Astrocyte of the hippocampus (primary cell): ENCODE measurements around the gene DEPDC5.

Experiments used
- DNase-seq: peaks from one replicate; pipeline ENCODE4 v3.0.0; 2011; ENCODE audit warnings: low read depth, low spot score

DEPDC5 gene

GRCh38 chr22:31950226-31950625 lies 196.4 kb downstream of the DEPDC5 start:
- peak; percentile 49 for DNase-seq

GRCh38 chr22:31951194-31952093 lies 197.6 kb downstream of the DEPDC5 start:
- no peak for DNase-seq

GRCh38 chr22:31952094-31952401 lies 198.2 kb downstream of the DEPDC5 start:
- no peak for DNase-seq

- peak; percentile 81 for DNase-seq
These were observed 198.7 kb downstream of the DEPDC5 start for GRCh38 chr22:31952472-31952871.

- DNase-seq = no peak
These were observed 199.4 kb downstream of the DEPDC5 start for GRCh38 chr22:31953261-31953660.

- peak; percentile 50 for DNase-seq
These were observed 201.0 kb downstream of the DEPDC5 start for GRCh38 chr22:31954535-31955523.

GRCh38 chr22:31956360-31956759 lies 202.5 kb downstream of the DEPDC5 start:
- DNase-seq = no peak
